ENCODE measurements around the gene P3H4.

DNA sequence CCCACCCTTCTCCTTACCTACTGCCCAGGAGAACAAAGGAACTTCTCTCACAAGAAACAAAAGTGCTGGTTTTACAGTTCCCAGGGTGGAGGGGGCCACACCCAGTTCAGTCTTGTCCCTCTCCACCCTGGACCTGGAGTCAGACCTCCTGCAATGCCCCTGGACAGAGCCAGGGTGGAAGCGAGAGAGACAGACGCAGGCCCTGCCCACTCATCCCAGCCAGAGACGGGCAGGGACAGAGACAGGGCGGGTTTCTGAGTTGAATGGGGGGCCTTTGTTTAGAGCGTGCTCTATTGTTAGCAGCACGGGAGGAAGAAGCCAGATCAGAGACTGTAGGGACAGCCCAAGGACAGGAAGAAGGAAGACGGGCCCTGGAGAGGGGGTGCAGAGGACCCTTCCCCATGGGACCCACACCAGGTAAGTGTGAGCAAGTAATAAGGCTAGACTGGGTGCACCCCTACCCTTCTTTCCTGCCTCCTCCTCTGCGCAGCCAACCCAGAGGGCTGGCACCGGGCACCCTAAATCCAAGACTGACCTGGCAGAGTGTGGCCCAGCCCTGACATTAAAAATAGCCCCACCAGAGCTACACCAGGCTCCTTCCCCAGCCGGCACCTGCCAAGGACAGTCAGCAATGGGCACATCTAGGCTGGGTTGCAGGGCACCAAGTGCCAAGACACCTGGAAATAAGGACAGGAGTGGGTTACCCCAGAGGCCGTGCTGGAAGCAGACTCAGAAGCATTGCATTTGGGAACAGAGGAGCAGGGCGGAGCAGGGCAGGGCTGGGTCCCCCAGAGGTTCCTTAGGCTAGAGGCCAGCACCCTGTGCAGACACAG, 36.1 kb downstream of the P3H4 start:
- TF ChIP-seq RNF2 (IDR thresholded peaks at IDR 0.05; ENCODE audit: borderline replicate concordance, low read depth) (no peak), ZSCAN20 (CRISPR knock-in tag; IDR thresholded peaks at IDR 0.05) (no peak), POLR2A (IDR thresholded peaks at IDR 0.05; ENCODE audit: low read length) (no peak)
- TF ChIP-seq, protein P1, sequence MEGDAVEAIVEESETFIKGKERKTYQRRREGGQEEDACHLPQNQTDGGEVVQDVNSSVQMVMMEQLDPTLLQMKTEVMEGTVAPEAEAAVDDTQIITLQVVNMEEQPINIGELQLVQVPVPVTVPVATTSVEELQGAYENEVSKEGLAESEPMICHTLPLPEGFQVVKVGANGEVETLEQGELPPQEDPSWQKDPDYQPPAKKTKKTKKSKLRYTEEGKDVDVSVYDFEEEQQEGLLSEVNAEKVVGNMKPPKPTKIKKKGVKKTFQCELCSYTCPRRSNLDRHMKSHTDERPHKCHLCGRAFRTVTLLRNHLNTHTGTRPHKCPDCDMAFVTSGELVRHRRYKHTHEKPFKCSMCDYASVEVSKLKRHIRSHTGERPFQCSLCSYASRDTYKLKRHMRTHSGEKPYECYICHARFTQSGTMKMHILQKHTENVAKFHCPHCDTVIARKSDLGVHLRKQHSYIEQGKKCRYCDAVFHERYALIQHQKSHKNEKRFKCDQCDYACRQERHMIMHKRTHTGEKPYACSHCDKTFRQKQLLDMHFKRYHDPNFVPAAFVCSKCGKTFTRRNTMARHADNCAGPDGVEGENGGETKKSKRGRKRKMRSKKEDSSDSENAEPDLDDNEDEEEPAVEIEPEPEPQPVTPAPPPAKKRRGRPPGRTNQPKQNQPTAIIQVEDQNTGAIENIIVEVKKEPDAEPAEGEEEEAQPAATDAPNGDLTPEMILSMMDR (IDR thresholded peaks at IDR 0.05), result no peak

Data from A549 (cell line).